ENCODE results near the gene KCNH8. TPM values are rescaled to one million over a fixed set of nuclear protein-coding genes. Genes with fewer than 3 reads are reported as not detected.
"Not testable (repeated sequence)": the region's sequence is repeated elsewhere in the genome, so short reads cannot be mapped to it uniquely, and the experiment has no call there.

KCNH8 gene
- total RNA-seq (0.09 TPM), polyA plus RNA-seq (ENCODE audit: insufficient read depth in 1 of 8, insufficient read length in 8 of 8, low replicate concordance in 1 of 8) (under 1 TPM; 0.08 to 0.37 (median 0.15) TPM)
- long read RNA-seq, donor 1: 0 reads
- long read RNA-seq, donor 2: 0 reads
- long read RNA-seq, donor 3: 0 reads
- long read RNA-seq, donor 4: 0 reads
- long read RNA-seq, donor 5: 0 reads
- long read RNA-seq, donor 6: 0 reads
- long read RNA-seq, donor 7: 0 reads
- long read RNA-seq, donor 8: 0 reads
- long read RNA-seq, donor 9: 0 reads
- long read RNA-seq, donor 10: 0 reads
- long read RNA-seq, donor 11: 0 reads

DNA sequence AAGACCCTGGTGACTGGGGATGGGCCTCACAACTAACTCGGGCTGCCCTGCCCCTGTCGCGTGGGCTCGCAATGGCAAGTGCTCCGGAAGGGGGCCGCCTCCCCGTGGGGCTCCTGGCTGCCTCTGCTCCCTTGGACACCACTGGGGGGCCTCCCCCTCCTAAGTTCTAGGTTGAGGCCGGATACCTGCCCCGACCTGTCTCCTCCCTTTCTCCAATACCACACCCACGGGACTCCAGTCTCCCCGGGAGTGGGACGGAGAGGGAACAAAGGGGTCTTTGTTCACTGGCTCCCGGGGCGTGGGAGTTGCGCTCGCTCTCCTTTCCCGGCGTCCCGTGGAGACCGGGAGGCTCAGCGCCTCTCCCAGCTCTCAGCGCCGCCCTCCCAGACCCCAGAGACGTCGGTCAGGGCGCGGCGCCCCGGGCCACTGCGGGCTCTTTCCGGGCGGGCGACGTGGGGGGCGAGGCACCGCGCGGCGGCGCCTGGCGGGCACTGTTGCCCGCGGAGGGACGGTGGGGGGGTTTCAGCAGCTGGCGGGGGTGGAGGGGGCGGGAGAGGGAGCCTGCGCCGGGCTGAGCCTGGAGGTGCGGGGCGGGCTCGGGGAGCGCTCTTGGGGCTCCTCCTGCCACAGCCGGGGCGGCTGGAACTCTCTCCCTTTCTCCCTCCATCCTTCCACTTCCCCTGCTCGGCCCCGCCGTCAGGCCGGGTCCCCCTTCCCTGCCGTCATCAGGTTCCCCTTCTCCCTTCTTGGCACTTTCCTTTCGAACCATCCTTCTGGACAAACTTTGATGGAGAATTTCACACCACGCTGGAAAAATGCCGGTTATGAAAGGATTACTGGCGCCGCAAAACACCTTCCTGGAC, at the start of gene KCNH8:
Gene KCNH8 (plus strand): TSS at position 606 of the 863 bp plus-strand sequence. CDS start 210 bp downstream, at position 816.
- WGBS (ENCODE audit: insufficient coverage): 0% methylated on average over 41 of the region's 64 CpGs
- H3K4me3 ChIP-seq (ENCODE audit: low read length): peak within 1 kb of the TSS; percentile 62
- H3K4me1 ChIP-seq (ENCODE audit: control insufficient read depth, insufficient read depth, low read length): peaks cover 9% of the 10 kb centered on the region
- H3K27me3 ChIP-seq (ENCODE audit: control insufficient read depth, insufficient read depth, low read length): peaks cover 18% of the 10 kb centered on the region
- no peaks in the 10 kb centered on the region for H3K36me3 ChIP-seq (ENCODE audit: control insufficient read depth, insufficient read depth, low read length)
- DNase-seq: peak; percentile 9
- no peak within 1 kb of the TSS for H3K27ac ChIP-seq (ENCODE audit: low read length)
- peaks cover 4% of the 10 kb centered on the region for H3K9me3 ChIP-seq (replicated peaks; ENCODE audit: control insufficient read depth, low read depth, low read length)

DNA sequence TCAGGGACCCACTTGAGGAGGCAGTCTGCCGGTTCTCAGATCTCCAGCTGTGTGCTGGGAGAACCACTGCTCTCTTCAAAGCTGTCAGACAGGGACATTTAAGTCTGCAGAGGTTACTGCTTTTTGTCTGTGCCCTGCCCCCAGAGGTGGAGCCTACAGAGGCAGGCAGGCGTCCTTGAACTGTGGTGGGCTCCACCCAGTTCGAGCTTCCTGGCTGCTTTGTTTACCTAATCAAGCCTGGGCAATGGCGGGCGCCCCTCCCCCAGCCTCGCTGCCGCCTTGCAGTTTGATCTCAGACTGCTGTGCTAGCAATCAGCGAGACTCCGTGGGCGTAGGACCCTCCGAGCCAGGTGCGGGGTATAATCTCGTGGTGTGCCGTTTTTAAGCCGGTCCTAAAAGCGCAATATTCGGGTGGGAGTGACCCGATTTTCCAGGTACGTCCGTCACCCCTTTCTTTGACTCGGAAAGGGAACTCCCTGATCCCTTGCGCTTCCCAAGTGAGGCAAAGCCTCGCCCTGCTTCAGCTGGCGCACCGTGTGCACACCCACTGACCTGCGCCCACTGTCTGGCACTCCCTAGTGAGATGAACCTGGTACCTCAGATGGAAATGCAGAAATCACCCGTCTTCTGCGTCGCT, 45.5 kb upstream of the KCNH8 start:
- DNase-seq; H3K27ac ChIP-seq (ENCODE audit: low read length); H3K4me3 ChIP-seq (ENCODE audit: low read length); H3K9me3 ChIP-seq (replicated peaks; ENCODE audit: control insufficient read depth, low read depth, low read length); H3K27me3 ChIP-seq (ENCODE audit: control insufficient read depth, insufficient read depth, low read length); H3K36me3 ChIP-seq (ENCODE audit: control insufficient read depth, insufficient read depth, low read length); H3K4me1 ChIP-seq (ENCODE audit: control insufficient read depth, insufficient read depth, low read length): not testable (repeated sequence)
- WGBS (ENCODE audit: insufficient coverage): 71% methylated on average over 17 of the region's 29 CpGs

DNA sequence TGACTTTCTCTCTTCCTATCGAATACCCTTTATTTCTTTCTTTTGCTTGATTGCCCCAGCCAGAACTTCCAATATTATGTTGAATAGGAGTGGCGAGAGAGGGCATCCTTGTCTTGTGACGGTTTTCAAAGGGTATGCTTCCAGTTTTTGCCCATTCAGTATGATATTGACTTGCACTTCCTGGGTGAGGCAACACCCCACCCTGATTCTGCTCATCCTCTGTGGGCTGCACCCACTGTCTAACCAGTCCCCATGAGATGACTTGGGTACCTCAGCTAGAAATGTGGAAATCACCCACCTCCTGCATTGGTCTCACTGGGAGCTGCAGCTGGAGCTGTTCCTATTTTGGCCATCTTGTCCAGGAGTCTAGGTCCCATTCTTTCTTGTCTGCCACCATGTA, 44.8 kb upstream of the KCNH8 start:
- Histone ChIP-seq H3K27ac (ENCODE audit: low read length) (no peak overlapping the region), H3K9me3 (replicated peaks; ENCODE audit: control insufficient read depth, low read depth, low read length) (no peaks in the 10 kb centered on the region), H3K4me3 (ENCODE audit: low read length) (no peak overlapping the region), H3K36me3 (ENCODE audit: control insufficient read depth, insufficient read depth, low read length) (no peaks in the 10 kb centered on the region), H3K4me1 (ENCODE audit: control insufficient read depth, insufficient read depth, low read length) (no peaks in the 10 kb centered on the region), H3K27me3 (ENCODE audit: control insufficient read depth, insufficient read depth, low read length) (no peaks in the 10 kb centered on the region)
- WGBS (ENCODE audit: insufficient coverage): no CpG with 5 or more reads among the region's 3 CpGs
- DNase-seq: no peak

DNA sequence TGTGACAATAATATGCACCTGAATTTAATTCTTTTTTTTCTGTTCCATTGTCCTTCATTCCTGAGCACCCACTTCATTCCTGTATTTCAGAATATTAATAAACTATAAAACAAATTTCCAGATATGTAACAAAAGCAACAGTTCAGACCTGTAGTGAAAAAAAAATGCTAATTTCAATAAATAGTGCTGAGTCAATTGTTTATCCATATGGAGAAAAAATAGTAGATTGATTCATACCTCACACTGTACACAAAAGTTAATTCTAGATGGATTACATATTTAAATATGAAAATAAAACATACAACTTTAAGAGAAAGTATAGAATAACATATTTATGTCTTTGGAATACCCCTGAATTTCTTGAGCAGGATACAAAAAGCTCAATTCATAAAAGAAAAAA, 43.9 kb upstream of the KCNH8 start:
- no peaks in the 10 kb centered on the region for H3K27me3 ChIP-seq (ENCODE audit: control insufficient read depth, insufficient read depth, low read length)
- no peak overlapping the region for H3K4me3 ChIP-seq (ENCODE audit: low read length)
- no peaks in the 10 kb centered on the region for H3K4me1 ChIP-seq (ENCODE audit: control insufficient read depth, insufficient read depth, low read length)
- H3K9me3 ChIP-seq (replicated peaks; ENCODE audit: control insufficient read depth, low read depth, low read length): no peaks in the 10 kb centered on the region
- H3K36me3 ChIP-seq (ENCODE audit: control insufficient read depth, insufficient read depth, low read length): no peaks in the 10 kb centered on the region
- no peak overlapping the region for H3K27ac ChIP-seq (ENCODE audit: low read length)
- no peak for DNase-seq

DNA sequence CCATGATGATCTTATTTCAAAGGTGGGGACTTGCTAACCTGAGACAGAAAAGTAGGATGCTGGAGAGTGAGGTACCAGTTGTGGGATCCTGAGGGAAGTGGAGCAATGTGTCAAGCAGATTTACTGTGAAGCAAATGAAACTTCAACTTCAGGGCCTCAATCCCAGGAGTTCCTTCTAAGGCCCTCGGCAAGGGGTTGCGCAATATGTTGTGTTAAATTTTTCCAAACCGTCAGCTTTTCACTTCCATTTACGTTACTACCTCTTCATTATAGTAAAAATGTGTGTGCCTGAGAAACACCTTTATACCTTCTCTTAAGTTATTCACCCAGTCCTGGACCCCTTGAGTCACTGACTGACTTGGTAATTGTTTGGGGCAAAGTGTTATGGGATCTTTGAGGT, 42.5 kb upstream of the KCNH8 start:
- Histone ChIP-seq H3K9me3 (replicated peaks; ENCODE audit: control insufficient read depth, low read depth, low read length) (no peaks in the 10 kb centered on the region), H3K4me3 (ENCODE audit: low read length) (no peak overlapping the region), H3K4me1 (ENCODE audit: control insufficient read depth, insufficient read depth, low read length) (no peaks in the 10 kb centered on the region), H3K36me3 (ENCODE audit: control insufficient read depth, insufficient read depth, low read length) (no peaks in the 10 kb centered on the region), H3K27ac (ENCODE audit: low read length) (no peak overlapping the region), H3K27me3 (ENCODE audit: control insufficient read depth, insufficient read depth, low read length) (no peaks in the 10 kb centered on the region)
- no peak for DNase-seq
- WGBS (ENCODE audit: insufficient coverage): no CpG with 5 or more reads among the region's 4 CpGs

DNA sequence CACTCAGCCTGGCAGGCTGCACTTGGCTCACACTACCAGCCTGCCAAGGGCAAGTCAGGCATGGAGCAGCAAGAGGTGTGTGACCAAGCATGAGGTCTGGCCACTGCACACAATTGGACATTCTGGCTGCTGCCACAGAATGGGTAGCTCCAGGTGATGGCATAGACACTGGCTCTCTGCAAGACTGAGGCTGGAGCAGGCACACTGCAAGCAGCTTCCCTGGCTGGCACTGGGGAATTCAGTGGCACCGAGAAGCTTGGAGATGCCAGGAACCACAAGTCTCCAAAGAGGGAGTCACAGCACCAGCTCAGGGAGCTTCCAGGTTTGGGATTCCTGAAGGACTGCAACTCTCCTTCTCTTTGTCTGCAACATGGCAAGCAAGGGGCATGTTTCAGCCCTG, 42.0 kb upstream of the KCNH8 start:
- Histone ChIP-seq H3K4me1 (ENCODE audit: control insufficient read depth, insufficient read depth, low read length) (no peaks in the 10 kb centered on the region), H3K36me3 (ENCODE audit: control insufficient read depth, insufficient read depth, low read length) (no peaks in the 10 kb centered on the region), H3K9me3 (replicated peaks; ENCODE audit: control insufficient read depth, low read depth, low read length) (no peaks in the 10 kb centered on the region), H3K4me3 (ENCODE audit: low read length) (no peak overlapping the region), H3K27ac (ENCODE audit: low read length) (no peak overlapping the region), H3K27me3 (ENCODE audit: control insufficient read depth, insufficient read depth, low read length) (no peaks in the 10 kb centered on the region)
- DNase-seq: no peak
- 81% methylated on average over 1 of the region's 1 CpG for WGBS (ENCODE audit: insufficient coverage)

DNA sequence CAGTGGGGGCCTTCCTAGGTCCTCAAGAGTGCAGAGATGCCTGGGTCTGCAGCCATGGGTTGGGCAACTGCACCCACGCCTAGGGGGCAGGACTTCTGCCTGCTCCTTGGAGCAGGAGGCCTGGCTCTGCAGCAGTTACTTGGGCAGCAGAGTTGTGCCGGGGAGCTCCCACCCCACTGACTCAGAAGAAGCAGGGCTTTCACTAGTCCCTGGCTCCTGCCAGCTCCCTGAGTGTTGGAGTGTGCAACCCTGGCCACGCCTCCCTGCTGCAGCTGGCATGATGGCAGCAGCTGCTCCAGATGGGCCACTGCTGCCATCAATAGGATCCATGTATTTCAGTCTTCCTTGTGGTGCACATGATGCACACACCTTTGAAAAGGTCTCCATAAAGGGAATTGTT, 40.6 kb upstream of the KCNH8 start:
- 77% methylated on average over 3 of the region's 3 CpGs for WGBS (ENCODE audit: insufficient coverage)

DNA sequence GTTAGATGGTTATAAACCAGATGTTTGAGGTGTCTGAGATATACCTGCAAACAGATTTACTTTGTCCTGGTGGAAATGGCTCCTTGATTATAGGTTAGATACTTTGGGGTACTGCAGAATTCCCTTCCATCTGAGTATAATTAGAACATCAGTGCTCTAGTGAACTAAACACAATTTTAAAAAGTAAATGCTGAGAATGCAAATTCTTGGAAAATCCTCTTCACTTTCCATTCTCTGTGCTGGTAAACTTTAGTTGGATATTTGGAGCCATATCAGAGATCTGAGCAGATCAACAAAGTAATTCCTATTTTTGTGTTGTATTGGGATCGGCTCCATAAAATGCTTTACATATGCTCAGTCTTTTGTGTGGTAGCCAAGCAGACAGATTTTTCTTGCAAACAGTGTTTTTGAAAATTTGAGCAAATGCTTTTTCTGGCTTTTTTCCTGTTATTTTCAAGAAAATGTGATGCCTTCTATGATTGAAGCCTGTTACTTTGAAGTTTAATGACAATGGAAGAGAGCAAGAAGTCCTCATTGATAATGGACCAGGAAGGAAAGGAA, 37.9 kb upstream of the KCNH8 start:
- Histone ChIP-seq H3K36me3 (ENCODE audit: control insufficient read depth, insufficient read depth, low read length) (no peaks in the 10 kb centered on the region), H3K27me3 (ENCODE audit: control insufficient read depth, insufficient read depth, low read length) (no peaks in the 10 kb centered on the region), H3K9me3 (replicated peaks; ENCODE audit: control insufficient read depth, low read depth, low read length) (no peaks in the 10 kb centered on the region), H3K4me3 (ENCODE audit: low read length) (no peak overlapping the region), H3K4me1 (ENCODE audit: control insufficient read depth, insufficient read depth, low read length) (no peaks in the 10 kb centered on the region), H3K27ac (ENCODE audit: low read length) (no peak overlapping the region)
- DNase-seq: peak; percentile 1
- no CpG with 5 or more reads among the region's 1 CpG for WGBS (ENCODE audit: insufficient coverage)

More for the DNA sequence above, 40.6 kb upstream of the KCNH8 start:
- no peak for DNase-seq
- H3K9me3 ChIP-seq (replicated peaks; ENCODE audit: control insufficient read depth, low read depth, low read length): no peaks in the 10 kb centered on the region
- no peaks in the 10 kb centered on the region for H3K27me3 ChIP-seq (ENCODE audit: control insufficient read depth, insufficient read depth, low read length)
- H3K4me1 ChIP-seq (ENCODE audit: control insufficient read depth, insufficient read depth, low read length): no peaks in the 10 kb centered on the region
- no peak overlapping the region for H3K27ac ChIP-seq (ENCODE audit: low read length)
- H3K4me3 ChIP-seq (ENCODE audit: low read length): no peak overlapping the region
- H3K36me3 ChIP-seq (ENCODE audit: control insufficient read depth, insufficient read depth, low read length): no peaks in the 10 kb centered on the region

DNA sequence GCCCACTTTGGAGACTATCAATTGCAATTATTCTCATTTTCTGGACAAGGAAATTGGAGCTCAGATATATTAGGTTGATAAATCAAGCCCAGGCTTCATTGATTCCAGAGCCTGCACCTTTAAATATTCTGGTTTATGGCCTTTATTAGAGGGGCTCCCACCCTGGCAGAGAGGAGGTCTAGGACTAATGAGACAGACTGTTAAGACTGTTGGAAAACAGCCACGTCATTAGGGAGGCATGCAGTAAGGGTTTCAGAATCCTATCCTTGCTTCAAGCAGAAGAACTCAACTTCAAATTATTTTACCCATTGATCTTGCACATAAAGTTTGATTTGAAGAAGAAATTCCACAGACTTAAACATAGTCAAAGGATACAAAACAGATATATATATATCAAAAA, 33.8 kb upstream of the KCNH8 start:
- no CpG with 5 or more reads among the region's 1 CpG for WGBS (ENCODE audit: insufficient coverage)
- H3K36me3 ChIP-seq (ENCODE audit: control insufficient read depth, insufficient read depth, low read length): no peaks in the 10 kb centered on the region
- H3K27ac ChIP-seq (ENCODE audit: low read length): no peak overlapping the region
- no peaks in the 10 kb centered on the region for H3K27me3 ChIP-seq (ENCODE audit: control insufficient read depth, insufficient read depth, low read length)
- peaks cover 7% of the 10 kb centered on the region for H3K9me3 ChIP-seq (replicated peaks; ENCODE audit: control insufficient read depth, low read depth, low read length)
- H3K4me1 ChIP-seq (ENCODE audit: control insufficient read depth, insufficient read depth, low read length): no peaks in the 10 kb centered on the region
- no peak overlapping the region for H3K4me3 ChIP-seq (ENCODE audit: low read length)
- no peak for DNase-seq

DNA sequence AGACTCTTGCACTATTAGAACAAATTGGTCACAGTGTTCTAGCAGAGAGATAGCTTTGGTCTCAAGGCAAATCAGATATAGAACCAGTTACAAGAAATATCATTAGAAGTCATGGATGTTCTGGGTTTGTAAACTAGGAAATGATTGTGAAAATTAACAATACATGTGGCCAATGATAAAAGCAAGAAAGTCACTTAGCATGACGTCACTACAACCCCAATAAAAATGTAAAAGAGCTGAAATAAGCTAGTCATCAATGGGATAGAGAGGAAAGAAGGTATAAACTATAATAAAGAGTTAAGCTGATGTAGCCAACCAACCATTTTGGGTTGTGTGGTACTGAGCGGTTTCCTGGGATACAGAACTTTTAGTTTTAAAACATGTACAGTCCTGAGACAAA, 32.1 kb upstream of the KCNH8 start:
- H3K4me3 ChIP-seq (ENCODE audit: low read length): no peak overlapping the region
- H3K9me3 ChIP-seq (replicated peaks; ENCODE audit: control insufficient read depth, low read depth, low read length): peaks cover 7% of the 10 kb centered on the region
- WGBS (ENCODE audit: insufficient coverage): 100% methylated on average over 1 of the region's 2 CpGs
- no peaks in the 10 kb centered on the region for H3K4me1 ChIP-seq (ENCODE audit: control insufficient read depth, insufficient read depth, low read length)
- H3K36me3 ChIP-seq (ENCODE audit: control insufficient read depth, insufficient read depth, low read length): no peaks in the 10 kb centered on the region
- no peak for DNase-seq
- H3K27ac ChIP-seq (ENCODE audit: low read length): no peak overlapping the region
- H3K27me3 ChIP-seq (ENCODE audit: control insufficient read depth, insufficient read depth, low read length): no peaks in the 10 kb centered on the region
